ENCODE measurements around the gene SARDH.

SARDH gene

DNA sequence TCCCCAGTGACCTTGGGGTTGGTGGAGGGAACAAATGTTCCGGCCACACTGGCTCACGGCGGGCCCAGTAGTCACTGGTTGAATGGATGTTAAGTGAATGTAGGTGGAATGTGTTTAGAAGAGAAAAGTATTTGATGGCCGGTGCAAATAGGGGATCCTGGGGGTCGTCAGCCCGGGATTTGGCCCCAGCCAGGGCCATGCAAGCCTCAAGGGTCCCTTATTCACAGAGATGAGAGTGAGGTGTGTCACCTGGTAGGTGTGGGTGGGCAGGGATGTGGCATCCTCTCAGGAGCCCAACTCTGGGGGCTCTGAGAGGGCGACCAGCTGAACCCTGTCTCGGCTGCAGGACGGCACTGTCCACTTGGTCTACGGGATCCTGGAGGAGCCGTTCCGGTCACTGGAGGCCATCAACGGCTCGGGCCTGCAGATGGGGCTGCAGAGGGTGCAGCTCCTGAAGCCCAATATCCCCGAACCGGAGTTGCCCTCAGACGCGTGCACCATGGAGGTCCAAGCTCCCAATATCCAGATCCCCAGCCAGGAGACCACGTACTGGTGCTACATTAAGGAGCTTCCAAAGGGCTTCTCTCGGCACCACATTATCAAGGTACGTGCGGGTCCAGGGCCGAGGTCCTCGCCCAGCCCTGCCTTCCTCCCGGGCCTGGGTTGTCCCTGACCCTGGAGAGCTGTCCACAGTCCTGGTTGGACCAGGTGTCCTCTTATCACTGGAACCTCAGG is 96.1 kb downstream of the SARDH start:
- Histone ChIP-seq H3K9ac (ENCODE audit: low read depth, low read length) (no peak overlapping the region), H3K27me3 (ENCODE audit: insufficient read depth, low read length) (no peaks in the 10 kb centered on the region), H3K9me3 (ENCODE audit: insufficient read depth, low read depth, low read length) (no peaks in the 10 kb centered on the region), H3K36me3 (ENCODE audit: insufficient read depth, low read depth, low read length) (no peaks in the 10 kb centered on the region), H3K4me1 (ENCODE audit: insufficient read depth, low read length) (peaks cover 5% of the 10 kb centered on the region; the same call in 1 of the 2 replicates), H3K27ac (ENCODE audit: low read length) (no peak overlapping the region), H3K4me3 (ENCODE audit: low read length) (no peak overlapping the region)

GRCh38 chr9:133641396-133641655 is 96.8 kb downstream of the SARDH start:
- no peak overlapping the region for H3K9ac ChIP-seq (ENCODE audit: low read depth, low read length)
- H3K27ac ChIP-seq (ENCODE audit: low read length), result no peak overlapping the region
- H3K27me3 ChIP-seq (ENCODE audit: insufficient read depth, low read length), result no peaks in the 10 kb centered on the region
- H3K4me1 ChIP-seq (ENCODE audit: insufficient read depth, low read length), result peaks cover 5% of the 10 kb centered on the region; the same call in 1 of the 2 replicates
- H3K9me3 ChIP-seq (ENCODE audit: insufficient read depth, low read depth, low read length), result no peaks in the 10 kb centered on the region
- H3K36me3 ChIP-seq (ENCODE audit: insufficient read depth, low read depth, low read length), result no peaks in the 10 kb centered on the region
- no peak overlapping the region for H3K4me3 ChIP-seq (ENCODE audit: low read length)

DNA sequence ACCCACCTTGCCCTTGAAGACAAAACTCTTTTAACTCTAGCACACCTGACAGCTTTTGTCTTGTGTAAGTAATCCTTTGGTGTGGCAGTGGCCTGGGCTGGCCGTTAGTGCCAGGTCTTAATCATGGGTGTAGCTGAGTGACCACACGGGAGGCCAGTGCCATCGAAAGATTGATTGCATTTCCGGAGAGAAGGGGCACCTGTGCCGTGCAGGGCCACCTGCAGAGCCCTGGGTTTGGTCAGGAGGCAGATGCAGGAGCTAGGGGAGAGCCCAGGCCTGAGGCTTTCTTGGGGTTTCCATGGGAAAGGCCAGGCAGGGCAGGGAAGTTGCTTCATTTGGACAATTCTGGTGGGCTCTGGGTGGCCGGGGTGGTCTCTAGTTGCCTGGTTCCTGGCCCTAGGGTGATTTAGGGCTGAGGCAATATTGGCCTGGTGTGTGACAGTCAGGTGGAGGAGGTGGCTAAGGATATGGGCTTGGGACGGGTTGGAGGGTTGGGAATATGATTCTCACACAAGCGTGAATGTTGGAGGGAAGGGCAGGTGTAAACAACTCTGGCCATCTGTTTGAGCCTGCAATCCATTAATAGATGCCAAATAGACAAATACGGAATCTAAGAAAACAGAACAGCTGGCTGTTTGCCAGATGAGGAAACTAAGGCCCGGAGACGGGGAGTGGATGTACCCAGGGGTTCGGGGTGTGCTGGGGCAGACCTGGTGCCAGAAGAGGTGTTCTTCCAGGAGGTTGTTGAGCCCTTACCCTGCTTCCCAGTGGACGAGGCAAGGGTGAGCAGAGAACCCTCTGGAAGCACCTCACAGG is 97.4 kb downstream of the SARDH start:
- Histone ChIP-seq H3K36me3 (ENCODE audit: insufficient read depth, low read depth, low read length) (no peaks in the 10 kb centered on the region), H3K4me3 (ENCODE audit: low read length) (no peak overlapping the region), H3K27ac (ENCODE audit: low read length) (no peak overlapping the region), H3K9me3 (ENCODE audit: insufficient read depth, low read depth, low read length) (no peaks in the 10 kb centered on the region), H3K4me1 (ENCODE audit: insufficient read depth, low read length) (peaks cover 5% of the 10 kb centered on the region; the same call in 1 of the 2 replicates), H3K27me3 (ENCODE audit: insufficient read depth, low read length) (no peaks in the 10 kb centered on the region), H3K9ac (ENCODE audit: low read depth, low read length) (no peak overlapping the region)

GRCh38 chr9:133640160-133640559 is 98.0 kb downstream of the SARDH start:
- Histone ChIP-seq H3K27ac (ENCODE audit: low read length) (no peak overlapping the region), H3K27me3 (ENCODE audit: insufficient read depth, low read length) (no peaks in the 10 kb centered on the region)

DNA sequence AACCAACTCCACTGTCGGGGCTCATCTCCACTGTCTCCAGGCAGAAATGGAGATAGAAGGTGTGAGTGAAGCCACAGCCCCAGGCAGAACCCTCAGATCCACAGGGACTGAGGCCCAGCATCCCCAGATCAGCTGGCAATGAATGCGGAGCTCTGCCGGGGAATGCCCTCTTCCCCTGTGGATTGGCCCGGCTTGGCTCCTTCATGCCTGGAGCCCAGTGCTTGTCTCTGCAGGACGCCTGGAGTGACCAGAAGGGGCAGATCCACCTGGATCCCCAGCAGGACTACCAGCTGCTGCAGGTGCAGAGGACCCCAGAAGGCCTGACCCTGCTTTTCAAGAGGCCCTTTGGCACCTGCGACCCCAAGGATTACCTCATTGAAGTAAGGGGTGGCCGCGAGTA is 98.5 kb downstream of the SARDH start:
- no peak overlapping the region for H3K9ac ChIP-seq (ENCODE audit: low read depth, low read length)
- H3K4me3 ChIP-seq (ENCODE audit: low read length), result no peak overlapping the region
- H3K27ac ChIP-seq (ENCODE audit: low read length), result no peak overlapping the region
- no peaks in the 10 kb centered on the region for H3K36me3 ChIP-seq (ENCODE audit: insufficient read depth, low read depth, low read length)
- H3K4me1 ChIP-seq (ENCODE audit: insufficient read depth, low read length), result peaks cover 5% of the 10 kb centered on the region; the same call in 1 of the 2 replicates
- no peaks in the 10 kb centered on the region for H3K27me3 ChIP-seq (ENCODE audit: insufficient read depth, low read length)
- no peaks in the 10 kb centered on the region for H3K9me3 ChIP-seq (ENCODE audit: insufficient read depth, low read depth, low read length)

More at GRCh38 chr9:133640160-133640559, 98.0 kb downstream of the SARDH start:
- no peaks in the 10 kb centered on the region for H3K9me3 ChIP-seq (ENCODE audit: insufficient read depth, low read depth, low read length)
- no peak overlapping the region for H3K4me3 ChIP-seq (ENCODE audit: low read length)
- H3K9ac ChIP-seq (ENCODE audit: low read depth, low read length), result no peak overlapping the region
- H3K36me3 ChIP-seq (ENCODE audit: insufficient read depth, low read depth, low read length), result no peaks in the 10 kb centered on the region
- H3K4me1 ChIP-seq (ENCODE audit: insufficient read depth, low read length), result peaks cover 5% of the 10 kb centered on the region; the same call in 1 of the 2 replicates

DNA sequence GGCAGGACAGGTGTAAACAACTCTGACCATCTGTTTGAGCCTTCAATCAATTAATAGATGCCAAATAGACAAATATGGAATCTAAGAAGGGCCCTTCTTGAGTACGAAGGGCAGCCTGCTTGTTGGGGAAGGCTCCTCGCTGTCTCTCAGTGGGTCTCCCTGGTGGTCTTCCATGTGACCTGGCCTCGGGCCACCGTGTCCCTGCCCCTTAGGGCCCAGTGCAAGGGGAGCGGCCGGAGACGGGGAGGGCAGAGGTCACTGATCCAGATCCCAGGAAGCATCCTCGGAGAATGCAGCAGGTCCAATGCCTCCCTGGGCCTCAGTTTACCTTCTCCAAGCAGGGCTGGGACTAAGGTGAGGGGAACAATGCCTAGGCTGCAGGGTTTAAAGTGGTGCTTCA is 99.4 kb downstream of the SARDH start:
- Histone ChIP-seq H3K36me3 (ENCODE audit: insufficient read depth, low read depth, low read length) (no peaks in the 10 kb centered on the region), H3K4me1 (ENCODE audit: insufficient read depth, low read length) (peaks cover 5% of the 10 kb centered on the region; the same call in 1 of the 2 replicates), H3K9me3 (ENCODE audit: insufficient read depth, low read depth, low read length) (no peaks in the 10 kb centered on the region), H3K4me3 (ENCODE audit: low read length) (no peak overlapping the region), H3K27ac (ENCODE audit: low read length) (no peak overlapping the region), H3K9ac (ENCODE audit: low read depth, low read length) (no peak overlapping the region), H3K27me3 (ENCODE audit: insufficient read depth, low read length) (no peaks in the 10 kb centered on the region)

DNA sequence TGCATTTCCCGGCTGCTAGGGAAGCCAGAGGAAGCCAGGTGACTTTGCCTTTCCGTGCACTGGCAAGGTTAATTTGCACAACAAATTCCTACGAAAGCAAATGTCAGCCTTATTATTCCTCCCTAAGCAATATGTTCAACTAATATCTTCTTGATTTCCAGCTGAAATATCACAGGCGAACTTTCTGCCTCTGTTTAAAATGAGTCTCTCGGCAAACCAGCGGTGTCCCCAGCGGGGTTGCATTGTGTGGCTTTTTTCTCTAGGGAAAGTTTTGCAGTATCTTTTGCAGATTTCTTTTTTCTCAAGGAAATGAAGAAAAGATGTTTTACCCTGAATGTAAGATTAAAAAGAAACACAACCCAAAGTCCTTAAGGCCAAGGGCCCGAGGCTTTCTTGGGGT is 100.1 kb downstream of the SARDH start:
- Histone ChIP-seq H3K9me3 (ENCODE audit: insufficient read depth, low read depth, low read length) (no peaks in the 10 kb centered on the region), H3K9ac (ENCODE audit: low read depth, low read length) (no peak overlapping the region), H3K27me3 (ENCODE audit: insufficient read depth, low read length) (no peaks in the 10 kb centered on the region), H3K4me1 (ENCODE audit: insufficient read depth, low read length) (peaks cover 7% of the 10 kb centered on the region; the same call in 1 of the 2 replicates), H3K4me3 (ENCODE audit: low read length) (no peak overlapping the region), H3K27ac (ENCODE audit: low read length) (no peak overlapping the region), H3K36me3 (ENCODE audit: insufficient read depth, low read depth, low read length) (no peaks in the 10 kb centered on the region)

DNA sequence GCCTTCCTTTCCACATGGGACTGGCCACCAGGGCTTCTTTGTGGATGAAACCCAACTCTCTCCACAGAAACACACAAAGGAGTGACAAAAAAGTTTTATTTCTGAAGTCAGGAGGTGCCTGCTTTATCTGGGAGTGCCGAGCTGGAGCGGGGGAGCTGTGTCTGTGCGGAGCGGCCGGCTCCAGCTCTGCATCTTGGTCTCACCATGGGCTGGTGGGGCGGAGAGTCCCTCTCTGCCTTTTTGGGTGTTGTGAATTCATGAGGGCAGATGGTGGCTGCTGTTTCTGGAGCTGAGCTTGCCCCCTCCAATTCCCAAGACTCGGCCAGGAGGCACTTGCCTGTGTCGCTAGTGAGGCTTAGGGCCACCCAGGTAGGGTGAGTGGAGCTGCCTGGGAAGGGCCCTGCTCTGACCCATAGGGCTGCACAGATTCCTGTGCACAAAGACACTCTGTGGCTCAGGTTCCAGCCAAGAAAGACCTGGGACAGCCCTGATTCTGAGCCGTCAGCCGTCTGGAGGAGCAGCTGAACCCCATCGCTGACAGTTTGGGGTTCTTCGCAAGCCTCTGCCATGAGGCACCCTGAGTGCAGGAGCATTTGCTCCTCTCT is 100.6 kb downstream of the SARDH start:
- no peak overlapping the region for H3K4me3 ChIP-seq (ENCODE audit: low read length)
- no peaks in the 10 kb centered on the region for H3K36me3 ChIP-seq (ENCODE audit: insufficient read depth, low read depth, low read length)
- H3K9me3 ChIP-seq (ENCODE audit: insufficient read depth, low read depth, low read length), result no peaks in the 10 kb centered on the region
- H3K27me3 ChIP-seq (ENCODE audit: insufficient read depth, low read length), result no peaks in the 10 kb centered on the region
- no peak overlapping the region for H3K27ac ChIP-seq (ENCODE audit: low read length)
- no peak overlapping the region for H3K9ac ChIP-seq (ENCODE audit: low read depth, low read length)
- peaks cover 7% of the 10 kb centered on the region; the same call in 1 of the 2 replicates for H3K4me1 ChIP-seq (ENCODE audit: insufficient read depth, low read length)

GRCh38 chr9:133636902-133637301 is 101.2 kb downstream of the SARDH start:
- Histone ChIP-seq H3K4me1 (ENCODE audit: insufficient read depth, low read length) (peaks cover 7% of the 10 kb centered on the region; the same call in 1 of the 2 replicates), H3K4me3 (ENCODE audit: low read length) (no peak overlapping the region), H3K27ac (ENCODE audit: low read length) (no peak overlapping the region), H3K9me3 (ENCODE audit: insufficient read depth, low read depth, low read length) (no peaks in the 10 kb centered on the region), H3K36me3 (ENCODE audit: insufficient read depth, low read depth, low read length) (no peaks in the 10 kb centered on the region), H3K9ac (ENCODE audit: low read depth, low read length) (no peak overlapping the region), H3K27me3 (ENCODE audit: insufficient read depth, low read length) (no peaks in the 10 kb centered on the region)

DNA sequence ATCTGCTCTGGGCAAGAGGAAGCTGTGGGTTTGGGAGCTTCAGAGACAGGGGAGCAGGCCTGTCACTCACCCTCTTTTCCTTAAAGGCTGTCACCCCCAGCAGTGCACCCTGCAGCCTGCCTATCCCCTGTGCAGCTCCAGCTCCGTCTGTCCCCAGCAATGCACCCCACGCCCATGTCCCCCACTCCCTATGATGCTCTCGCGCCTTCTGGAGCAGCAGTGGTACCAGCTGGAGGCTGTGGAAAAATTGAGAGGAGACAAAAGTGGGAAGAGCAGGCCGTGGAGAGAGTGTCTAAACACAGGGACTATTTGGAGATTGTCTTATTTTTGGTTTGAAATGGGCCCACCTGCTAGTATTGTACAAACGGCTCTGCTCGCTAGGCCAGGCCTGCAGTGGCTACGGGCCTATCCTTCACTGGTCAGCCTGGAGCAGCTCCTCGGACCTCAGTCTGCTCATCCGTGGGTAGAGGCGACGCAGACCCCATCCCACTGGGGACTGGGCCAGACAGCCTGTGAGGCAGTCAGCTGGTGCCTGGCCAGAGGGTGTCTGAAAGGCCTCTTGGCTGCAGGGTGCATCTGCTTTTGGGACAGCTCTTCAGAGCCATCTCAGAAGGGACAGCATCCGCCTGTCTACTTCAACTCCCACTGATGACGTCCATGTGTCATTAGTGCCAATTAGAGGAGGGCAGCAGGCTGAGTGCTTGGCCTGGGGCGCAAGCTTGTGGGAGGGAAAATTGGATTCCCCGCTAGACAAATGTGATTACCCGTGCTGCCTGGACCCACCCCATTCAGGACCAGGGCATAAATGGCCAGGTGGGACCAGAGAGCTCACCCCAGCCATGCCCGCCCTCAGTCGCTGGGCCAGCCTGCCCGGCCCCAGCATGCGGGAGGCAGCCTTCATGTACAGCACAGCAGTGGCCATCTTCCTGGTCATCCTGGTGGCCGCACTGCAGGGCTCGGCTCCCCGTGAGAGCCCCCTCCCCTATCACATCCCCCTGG is 102.3 kb downstream of the SARDH start, which contains the start of gene DBH:
Gene DBH (plus strand): TSS at position 831 of the 999 bp plus-strand sequence. CDS start 9 bp downstream, at position 840.
- Histone ChIP-seq H3K9ac (ENCODE audit: low read depth, low read length) (no peak within 1 kb of the TSS), H3K4me3 (ENCODE audit: low read length) (no peak within 1 kb of the TSS), H3K27ac (ENCODE audit: low read length) (no peak within 1 kb of the TSS), H3K9me3 (ENCODE audit: insufficient read depth, low read depth, low read length) (no peaks in the 10 kb centered on the region), H3K36me3 (ENCODE audit: insufficient read depth, low read depth, low read length) (no peaks in the 10 kb centered on the region), H3K27me3 (ENCODE audit: insufficient read depth, low read length) (no peaks in the 10 kb centered on the region), H3K4me1 (ENCODE audit: insufficient read depth, low read length) (peaks cover 7% of the 10 kb centered on the region; the same call in 1 of the 2 replicates)

GRCh38 chr9:133635098-133635497 is 103.1 kb downstream of the SARDH start:
- Histone ChIP-seq H3K4me1 (ENCODE audit: insufficient read depth, low read length) (peaks cover 7% of the 10 kb centered on the region; the same call in 1 of the 2 replicates), H3K27ac (ENCODE audit: low read length) (no peak overlapping the region), H3K36me3 (ENCODE audit: insufficient read depth, low read depth, low read length) (no peaks in the 10 kb centered on the region), H3K9ac (ENCODE audit: low read depth, low read length) (no peak overlapping the region), H3K9me3 (ENCODE audit: insufficient read depth, low read depth, low read length) (no peaks in the 10 kb centered on the region), H3K4me3 (ENCODE audit: low read length) (no peak overlapping the region), H3K27me3 (ENCODE audit: insufficient read depth, low read length) (no peaks in the 10 kb centered on the region)

All from iPS-20b (cell line).